HepG2 (cell line): Measurements from ENCODE around the gene ATRAID. TPM values are rescaled to one million over a fixed set of nuclear protein-coding genes. Genes with fewer than 3 reads are reported as not detected.
A peak's percentile ranks its signal among the peaks of the same experiment; 100 is the strongest.

Experiments used
- ATF1 ChIP-seq: IDR thresholded peaks from 2 replicates; pipeline ENCODE4 v1.6.1; 2016; ENCODE audit warnings: mild to moderate bottlenecking, control low read depth
- BCL6 ChIP-seq: IDR thresholded peaks from 2 replicates; pipeline ENCODE4 v1.6.1; 2016; ENCODE audit warnings: missing genetic modification reagents, missing compliant biosample characterization
- FIP1L1 ChIP-seq: fragments of 200-400 bp; formaldehyde crosslinking; IDR thresholded peaks from 2 replicates; pipeline ENCODE4 v1.6.1; 2018; ENCODE audit warnings: low read depth, mild to moderate bottlenecking, low read length, moderate library complexity, borderline replicate concordance; ENCODE audit not compliant: insufficient read depth
- FOSL1 ChIP-seq: sonication (generic); formaldehyde crosslinking; IDR thresholded peaks from 2 replicates; pipeline ENCODE4 v1.9.0; 2021; ENCODE audit warnings: missing genetic modification reagents, borderline replicate concordance
- HDAC2 ChIP-seq: sonication (generic); formaldehyde crosslinking; IDR thresholded peaks from 2 replicates; pipeline ENCODE4 v1.4.0; 2020; ENCODE audit warnings: missing genetic modification reagents
- KAT7 ChIP-seq: IDR thresholded peaks from 2 replicates; pipeline ENCODE4 v1.6.1; 2018; ENCODE audit warnings: borderline replicate concordance, missing compliant biosample characterization
- NAIF1 ChIP-seq: sonication (generic); formaldehyde crosslinking; IDR thresholded peaks from 2 replicates; pipeline ENCODE4 v1.5.0; 2020; ENCODE audit warnings: mild to moderate bottlenecking, missing genetic modification reagents, borderline replicate concordance
- NKX3-1 ChIP-seq: sonication (generic); formaldehyde crosslinking; IDR thresholded peaks from 2 replicates; pipeline ENCODE4 v1.5.0; 2020; ENCODE audit warnings: missing genetic modification reagents
- NPAS2 ChIP-seq: sonication (generic); formaldehyde crosslinking; IDR thresholded peaks from 2 replicates; pipeline ENCODE4 v1.8.0; 2022; ENCODE audit warnings: mild to moderate bottlenecking, missing genetic modification reagents, borderline replicate concordance
- REXO4 ChIP-seq: sonication (generic); formaldehyde crosslinking; IDR thresholded peaks from 2 replicates; pipeline ENCODE4 v1.8.0; 2022; ENCODE audit warnings: missing genetic modification reagents, mild to moderate bottlenecking, borderline replicate concordance
- RFX1 ChIP-seq: fragments of 450-650 bp; IDR thresholded peaks from 2 replicates; pipeline ENCODE4 v1.6.1; 2017
- SKI ChIP-seq: fragments of 450-650 bp; IDR thresholded peaks from one replicate; pipeline ENCODE4 v1.6.1; 2018; ENCODE audit warnings: mild to moderate bottlenecking; ENCODE audit not compliant: partially characterized antibody
- SPEN ChIP-seq: sonication (generic); formaldehyde crosslinking; IDR thresholded peaks from 2 replicates; pipeline ENCODE4 v1.5.1; 2020; ENCODE audit warnings: low read depth, mild to moderate bottlenecking, missing genetic modification reagents
- SSRP1 ChIP-seq: IDR thresholded peaks from 2 replicates; pipeline ENCODE4 v1.6.1; 2016; ENCODE audit warnings: control low read depth
- TAF15 ChIP-seq: fragments of 200-400 bp; formaldehyde crosslinking; IDR thresholded peaks from one replicate; pipeline ENCODE4 v1.6.1; 2018; ENCODE audit warnings: mild to moderate bottlenecking, low read depth, low read length; ENCODE audit not compliant: poor library complexity, severe bottlenecking
- TP53 ChIP-seq: sonication (generic); formaldehyde crosslinking; conservative IDR thresholded peaks from 2 replicates; pipeline ENCODE4 v1.4.0; 2020; ENCODE audit warnings: missing genetic modification reagents
- ZBTB42 ChIP-seq: sonication (generic); formaldehyde crosslinking; IDR thresholded peaks from 2 replicates; pipeline ENCODE4 v1.5.0; 2020; ENCODE audit warnings: mild to moderate bottlenecking, missing genetic modification reagents
- ZNF225 ChIP-seq: sonication (generic); formaldehyde crosslinking; IDR thresholded peaks from 2 replicates; pipeline ENCODE4 v1.4.0; 2020; ENCODE audit warnings: mild to moderate bottlenecking, missing genetic modification reagents
- ZNF343 ChIP-seq: sonication (generic); formaldehyde crosslinking; IDR thresholded peaks from 2 replicates; pipeline ENCODE4 v1.4.0; 2020; ENCODE audit warnings: mild to moderate bottlenecking, missing genetic modification reagents
- ZNF567 ChIP-seq: sonication (generic); formaldehyde crosslinking; IDR thresholded peaks from 2 replicates; pipeline ENCODE4 v1.8.1; 2023; ENCODE audit warnings: mild to moderate bottlenecking, missing genetic modification reagents, borderline replicate concordance
- ZNF672 ChIP-seq: sonication (generic); formaldehyde crosslinking; IDR thresholded peaks from 2 replicates; pipeline ENCODE4 v1.8.1; 2022; ENCODE audit warnings: missing genetic modification reagents
- ZNF816 ChIP-seq: sonication (generic); formaldehyde crosslinking; IDR thresholded peaks from 2 replicates; pipeline ENCODE4 v1.8.0; 2022; ENCODE audit warnings: missing genetic modification reagents, mild to moderate bottlenecking, borderline replicate concordance
- ZZZ3 ChIP-seq: sonication (generic); formaldehyde crosslinking; IDR thresholded peaks from 2 replicates; pipeline ENCODE4 v1.4.0; 2020; ENCODE audit warnings: missing genetic modification reagents, mild to moderate bottlenecking, borderline replicate concordance
- polyA plus RNA-seq, 8 experiments: library from polyadenylated mRNA; depleted of rRNA in 3 of 8; stranded (reverse) in 7 of 8; unstranded in 1 of 8; fragments of >200 nt; fragmentation: Illumina TruSeq in 4 of 8; extraction: Trizol in 4 of 8; gene quantifications; 2 replicates each; pipeline versions ENCODE4 v1.2.1 to v1.2.3, GENCODE V29; 2011 to 2016; ENCODE audit warnings: low read depth in 4 of 8, missing spikeins in 1 of 8, mixed read lengths in 1 of 8; ENCODE audit not compliant: insufficient read depth in 1 of 8
- total RNA-seq, 5 experiments: library from RNA; depleted of rRNA; stranded (reverse); fragments of >200 nt; fragmentation: Illumina TruSeq; extraction: Trizol; gene quantifications; 2 replicates each; pipeline ENCODE4 v1.2.3, GENCODE V29; 2016; ENCODE audit warnings: low read depth in 1 of 5
- TF ChIP-seq, protein P1 (sequence below): sonication (generic); formaldehyde crosslinking; IDR thresholded peaks from 2 replicates; pipeline ENCODE4 v1.4.0; 2020; ENCODE audit warnings: missing genetic modification reagents, borderline replicate concordance
- TF ChIP-seq, protein P2 (sequence below): sonication (generic); formaldehyde crosslinking; IDR thresholded peaks from 2 replicates; pipeline ENCODE4 v1.4.0; 2020; ENCODE audit warnings: missing genetic modification reagents, mild to moderate bottlenecking, borderline replicate concordance
- TF ChIP-seq, protein P3 (sequence below): sonication (generic); formaldehyde crosslinking; IDR thresholded peaks from 2 replicates; pipeline ENCODE4 v1.4.0; 2020; ENCODE audit warnings: missing genetic modification reagents

ATRAID gene
- total and polyA plus RNA-seq, 2 of the 13 experiments (the other 11 are each of a cell fraction or from before 2014, with no cell fraction given), result 207 to 382 TPM

DNA sequence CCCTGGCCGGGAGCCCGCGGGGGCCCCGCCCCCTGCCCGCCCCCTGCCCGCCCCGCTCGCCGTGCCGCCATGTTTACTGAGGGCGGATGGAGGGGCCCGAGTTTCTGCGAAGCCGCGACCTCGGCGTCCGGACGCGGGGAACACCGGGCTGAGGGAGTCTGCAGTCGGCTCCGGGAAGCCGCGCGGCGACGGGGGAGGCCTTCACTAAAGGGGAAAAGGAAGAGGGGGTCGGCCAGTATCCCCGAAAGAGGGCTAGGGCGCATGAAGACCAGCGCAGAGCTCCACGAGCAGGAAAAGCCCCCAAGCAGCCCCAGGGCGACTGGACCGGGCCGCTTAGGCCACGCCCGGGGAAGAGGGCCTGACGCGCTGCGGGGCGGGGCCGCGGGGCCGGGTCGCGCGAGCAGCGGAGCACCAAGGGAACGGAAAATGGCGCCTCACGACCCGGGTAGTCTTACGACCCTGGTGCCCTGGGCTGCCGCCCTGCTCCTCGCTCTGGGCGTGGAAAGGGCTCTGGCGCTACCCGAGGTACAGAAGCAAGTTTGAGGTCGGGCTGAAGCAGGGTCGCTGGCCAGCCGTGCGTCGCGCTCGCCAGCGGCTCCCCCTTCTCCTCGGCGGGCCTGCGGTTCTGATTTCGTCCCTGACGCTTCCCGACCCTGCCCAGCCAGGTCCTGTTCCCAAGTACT is at the start of gene ATRAID, which contains the start of gene SLC5A6 (continued):
- TF ChIP-seq ZNF816 (CRISPR knock-in tag) (peak; percentile 60; the same call in 1 of the 2 replicates), TP53 (no peak; the same call in none of the 2 replicates), SPEN (CRISPR knock-in tag) (peak; percentile 61; the same call in 1 of the 2 replicates), ZNF343 (peak; percentile 75; the same call in 1 of the 2 replicates), ZBTB42 (CRISPR knock-in tag) (peak; percentile 26; the same call in 1 of the 2 replicates), ZZZ3 (no peak; the same call in 1 of the 2 replicates), FOSL1 (no peak), NAIF1 (CRISPR knock-in tag) (peak; percentile 90; the same call in 1 of the 2 replicates), REXO4 (CRISPR knock-in tag) (0 out of 2 replicates have a peak, but pooled peaks have one; percentile 79), SSRP1 (CRISPR knock-in tag) (no peak), NPAS2 (CRISPR knock-in tag) (no peak), TAF15 (peak; percentile 78), HDAC2 (CRISPR knock-in tag) (peak; percentile 81), RFX1 (no peak; the same call in 1 of the 2 replicates), BCL6 (CRISPR knock-in tag) (0 out of 2 replicates have a peak, but pooled peaks have one; percentile 22), ZNF672 (CRISPR knock-in tag) (no peak), SKI (peak; percentile 26), ZNF225 (CRISPR knock-in tag) (peak; percentile 96), FIP1L1 (no peak), ATF1 (CRISPR knock-in tag) (no peak), ZNF567 (peak; percentile 48; the same call in 1 of the 2 replicates), NKX3-1 (CRISPR knock-in tag) (peak; percentile 77), KAT7 (CRISPR knock-in tag) (peak; percentile 96)
- TF ChIP-seq, protein P1, sequence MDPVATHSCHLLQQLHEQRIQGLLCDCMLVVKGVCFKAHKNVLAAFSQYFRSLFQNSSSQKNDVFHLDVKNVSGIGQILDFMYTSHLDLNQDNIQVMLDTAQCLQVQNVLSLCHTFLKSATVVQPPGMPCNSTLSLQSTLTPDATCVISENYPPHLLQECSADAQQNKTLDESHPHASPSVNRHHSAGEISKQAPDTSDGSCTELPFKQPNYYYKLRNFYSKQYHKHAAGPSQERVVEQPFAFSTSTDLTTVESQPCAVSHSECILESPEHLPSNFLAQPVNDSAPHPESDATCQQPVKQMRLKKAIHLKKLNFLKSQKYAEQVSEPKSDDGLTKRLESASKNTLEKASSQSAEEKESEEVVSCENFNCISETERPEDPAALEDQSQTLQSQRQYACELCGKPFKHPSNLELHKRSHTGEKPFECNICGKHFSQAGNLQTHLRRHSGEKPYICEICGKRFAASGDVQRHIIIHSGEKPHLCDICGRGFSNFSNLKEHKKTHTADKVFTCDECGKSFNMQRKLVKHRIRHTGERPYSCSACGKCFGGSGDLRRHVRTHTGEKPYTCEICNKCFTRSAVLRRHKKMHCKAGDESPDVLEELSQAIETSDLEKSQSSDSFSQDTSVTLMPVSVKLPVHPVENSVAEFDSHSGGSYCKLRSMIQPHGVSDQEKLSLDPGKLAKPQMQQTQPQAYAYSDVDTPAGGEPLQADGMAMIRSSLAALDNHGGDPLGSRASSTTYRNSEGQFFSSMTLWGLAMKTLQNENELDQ, result peak; percentile 60; the same call in 1 of the 2 replicates
- TF ChIP-seq, protein P2, sequence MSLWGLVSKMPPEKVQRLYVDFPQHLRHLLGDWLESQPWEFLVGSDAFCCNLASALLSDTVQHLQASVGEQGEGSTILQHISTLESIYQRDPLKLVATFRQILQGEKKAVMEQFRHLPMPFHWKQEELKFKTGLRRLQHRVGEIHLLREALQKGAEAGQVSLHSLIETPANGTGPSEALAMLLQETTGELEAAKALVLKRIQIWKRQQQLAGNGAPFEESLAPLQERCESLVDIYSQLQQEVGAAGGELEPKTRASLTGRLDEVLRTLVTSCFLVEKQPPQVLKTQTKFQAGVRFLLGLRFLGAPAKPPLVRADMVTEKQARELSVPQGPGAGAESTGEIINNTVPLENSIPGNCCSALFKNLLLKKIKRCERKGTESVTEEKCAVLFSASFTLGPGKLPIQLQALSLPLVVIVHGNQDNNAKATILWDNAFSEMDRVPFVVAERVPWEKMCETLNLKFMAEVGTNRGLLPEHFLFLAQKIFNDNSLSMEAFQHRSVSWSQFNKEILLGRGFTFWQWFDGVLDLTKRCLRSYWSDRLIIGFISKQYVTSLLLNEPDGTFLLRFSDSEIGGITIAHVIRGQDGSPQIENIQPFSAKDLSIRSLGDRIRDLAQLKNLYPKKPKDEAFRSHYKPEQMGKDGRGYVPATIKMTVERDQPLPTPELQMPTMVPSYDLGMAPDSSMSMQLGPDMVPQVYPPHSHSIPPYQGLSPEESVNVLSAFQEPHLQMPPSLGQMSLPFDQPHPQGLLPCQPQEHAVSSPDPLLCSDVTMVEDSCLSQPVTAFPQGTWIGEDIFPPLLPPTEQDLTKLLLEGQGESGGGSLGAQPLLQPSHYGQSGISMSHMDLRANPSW (CRISPR knock-in tag), result 0 out of 2 replicates have a peak, but pooled peaks have one; percentile 95
- TF ChIP-seq, protein P3, sequence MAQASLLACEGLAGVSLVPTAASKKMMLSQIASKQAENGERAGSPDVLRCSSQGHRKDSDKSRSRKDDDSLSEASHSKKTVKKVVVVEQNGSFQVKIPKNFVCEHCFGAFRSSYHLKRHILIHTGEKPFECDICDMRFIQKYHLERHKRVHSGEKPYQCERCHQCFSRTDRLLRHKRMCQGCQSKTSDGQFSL, result peak; percentile 7
